H1 (cell line): ENCODE measurements around the gene EPHA10. TPM values are rescaled to one million over a fixed set of nuclear protein-coding genes. Genes with fewer than 3 reads are reported as not detected.

Experiments
- GABPA ChIP-seq: IDR thresholded peaks from 2 replicates; pipeline ENCODE4 v1.6.1; 2011; ENCODE audit warnings: mild to moderate bottlenecking, low read length, moderate library complexity, borderline replicate concordance; ENCODE audit not compliant: insufficient read depth
- KDM4A ChIP-seq: IDR thresholded peaks from one replicate; pipeline ENCODE4 v1.7.1; 2012; ENCODE audit warnings: low read depth, mild to moderate bottlenecking, moderate library complexity, low read length, inconsistent platforms; ENCODE audit not compliant: severe bottlenecking
- NANOG ChIP-seq: IDR thresholded peaks from 2 replicates; pipeline ENCODE4 v1.6.1; 2011; ENCODE audit warnings: low read length, low read depth, mild to moderate bottlenecking, inconsistent platforms; ENCODE audit not compliant: insufficient read depth, poor library complexity, severe bottlenecking
- RAD21 ChIP-seq, 2 experiments: IDR thresholded peaks in 1 of 2; conservative IDR thresholded peaks in 1 of 2; 2 replicates each; pipeline ENCODE4 v1.6.1; 2011; ENCODE audit warnings: low read depth in 2 of 2, low read length in 2 of 2, improper control_type of control experiment in 1 of 2, inconsistent platforms in 1 of 2, mild to moderate bottlenecking in 1 of 2, moderate library complexity in 1 of 2
- RFX5 ChIP-seq: IDR thresholded peaks from 2 replicates; pipeline ENCODE4 v1.6.1; 2011; ENCODE audit warnings: low read depth, low read length, improper control_type of control experiment, borderline replicate concordance
- polyA plus RNA-seq, 7 experiments: library from polyadenylated mRNA; depleted of rRNA in 3 of 7; stranded (reverse) in 5 of 7; unstranded in 2 of 7; fragments of >200 nt in 5 of 7; fragments of 200-250 nt in 2 of 7; gene quantifications; 1 replicate in 5 of 7; 2 replicates in 1 of 7; 4 replicates in 1 of 7; pipeline versions ENCODE4 v1.2.1 to v1.2.3, GENCODE V29; 2011 to 2013; ENCODE audit warnings: missing spikeins in 2 of 7, mixed read lengths in 2 of 7
- total RNA-seq: library from RNA; stranded (reverse); fragmentation: NEBNext Ultra II Directional; extraction: Animal tissue kit (Norgen Biotek cat#: 25700); gene quantifications from 2 replicates; pipeline ENCODE4 v1.2.1, GENCODE V29; 2021

The EPHA10 gene
- total and polyA plus RNA-seq, 2 of the 8 experiments (the other 6 are each of a cell fraction or from before 2014, with no cell fraction given) = 0.54 to 1.0 TPM

DNA sequence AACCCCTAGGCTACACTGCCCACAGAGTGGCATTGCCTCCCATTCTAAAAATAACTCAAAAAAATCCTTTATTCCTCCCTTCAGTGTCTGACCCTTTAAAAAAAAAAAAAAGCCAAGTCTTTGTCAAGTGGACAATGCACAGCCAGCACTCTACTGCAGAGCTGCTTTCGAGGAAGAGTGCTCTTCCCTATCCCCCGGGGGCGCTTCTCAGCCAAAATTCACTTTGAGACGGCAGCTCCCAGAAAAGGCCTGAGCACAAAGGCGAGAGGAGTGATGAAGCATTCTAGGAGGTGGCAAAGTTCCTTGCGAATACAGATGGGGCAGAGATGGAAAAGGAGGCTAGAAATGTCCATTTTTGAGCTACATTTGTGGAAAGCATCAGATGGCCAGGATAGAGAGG lies 23.3 kb downstream of the EPHA10 start (continued):
- TF ChIP-seq NANOG (no peak), RFX5 (no peak), KDM4A (no peak), RAD21 (IDR thresholded peaks at IDR 0.05 in 1 of 2, conservative IDR thresholded peaks at IDR 0.05 in 1 of 2; ENCODE audit: low read depth in 2 of 2, low read length in 2 of 2) (no peak), GABPA (no peak)
